ENCODE data around the gene SHCBP1L.

Gene SHCBP1L

DNA sequence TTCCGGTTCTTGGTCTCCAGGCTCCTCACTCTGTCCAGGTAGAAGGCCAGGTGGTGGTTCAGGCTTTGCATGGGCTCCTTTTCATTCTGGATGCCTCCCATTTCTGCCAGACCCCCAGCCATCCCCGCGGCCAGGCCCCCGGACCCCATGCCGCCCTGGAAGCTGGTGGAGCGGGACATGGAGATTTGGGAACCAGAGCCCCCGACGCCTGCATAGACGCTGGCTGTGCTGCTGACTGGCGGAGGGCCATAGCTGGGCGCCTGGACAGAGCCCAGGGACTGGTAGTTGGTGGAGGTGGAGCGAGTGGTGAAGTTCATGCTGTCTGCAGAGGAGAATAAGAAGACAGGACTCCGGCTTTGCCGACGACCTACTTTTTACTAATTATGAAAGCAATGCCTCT is 7.1 kb upstream of the SHCBP1L start:
- Histone ChIP-seq H3K4me3 (ENCODE audit: low read depth in 1 of 2, low read length in 2 of 2) (no peak overlapping the region), H3K27ac (ENCODE audit: low read length) (no peak overlapping the region), H3K9me3 (ENCODE audit: insufficient read depth, low read length, severe bottlenecking) (no peaks in the 10 kb centered on the region), H3K4me2 (ENCODE audit: insufficient read depth, low read length) (no peak overlapping the region), H2AFZ (ENCODE audit: low read depth, low read length) (no peak overlapping the region), H3K9ac (ENCODE audit: low read depth, low read length) (no peak overlapping the region), H3K36me3 (ENCODE audit: insufficient read depth, low read length) (no peaks in the 10 kb centered on the region), H3K27me3 (ENCODE audit: insufficient read depth, low read length, poor library complexity) (no peaks in the 10 kb centered on the region), H3K79me2 (ENCODE audit: insufficient read depth, low read length) (no peaks in the 10 kb centered on the region), H3K4me1 (ENCODE audit: insufficient read depth, low read length) (no peaks in the 10 kb centered on the region), H4K20me1 (ENCODE audit: insufficient read depth, low read length) (no peaks in the 10 kb centered on the region)
- TF ChIP-seq, protein P1, sequence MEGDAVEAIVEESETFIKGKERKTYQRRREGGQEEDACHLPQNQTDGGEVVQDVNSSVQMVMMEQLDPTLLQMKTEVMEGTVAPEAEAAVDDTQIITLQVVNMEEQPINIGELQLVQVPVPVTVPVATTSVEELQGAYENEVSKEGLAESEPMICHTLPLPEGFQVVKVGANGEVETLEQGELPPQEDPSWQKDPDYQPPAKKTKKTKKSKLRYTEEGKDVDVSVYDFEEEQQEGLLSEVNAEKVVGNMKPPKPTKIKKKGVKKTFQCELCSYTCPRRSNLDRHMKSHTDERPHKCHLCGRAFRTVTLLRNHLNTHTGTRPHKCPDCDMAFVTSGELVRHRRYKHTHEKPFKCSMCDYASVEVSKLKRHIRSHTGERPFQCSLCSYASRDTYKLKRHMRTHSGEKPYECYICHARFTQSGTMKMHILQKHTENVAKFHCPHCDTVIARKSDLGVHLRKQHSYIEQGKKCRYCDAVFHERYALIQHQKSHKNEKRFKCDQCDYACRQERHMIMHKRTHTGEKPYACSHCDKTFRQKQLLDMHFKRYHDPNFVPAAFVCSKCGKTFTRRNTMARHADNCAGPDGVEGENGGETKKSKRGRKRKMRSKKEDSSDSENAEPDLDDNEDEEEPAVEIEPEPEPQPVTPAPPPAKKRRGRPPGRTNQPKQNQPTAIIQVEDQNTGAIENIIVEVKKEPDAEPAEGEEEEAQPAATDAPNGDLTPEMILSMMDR (IDR thresholded peaks at IDR 0.05; ENCODE audit: borderline replicate concordance, extremely low read depth, low read length, poor library complexity, severe bottlenecking), result no peak
- TF ChIP-seq EZH2 (IDR thresholded peaks at IDR 0.05; ENCODE audit: borderline replicate concordance, low read depth, low read length, severe bottlenecking), result no peak
- no peak for ATAC-seq (ENCODE audit: insufficient read depth, low read depth)
- DNase-seq, result no peak

DNA sequence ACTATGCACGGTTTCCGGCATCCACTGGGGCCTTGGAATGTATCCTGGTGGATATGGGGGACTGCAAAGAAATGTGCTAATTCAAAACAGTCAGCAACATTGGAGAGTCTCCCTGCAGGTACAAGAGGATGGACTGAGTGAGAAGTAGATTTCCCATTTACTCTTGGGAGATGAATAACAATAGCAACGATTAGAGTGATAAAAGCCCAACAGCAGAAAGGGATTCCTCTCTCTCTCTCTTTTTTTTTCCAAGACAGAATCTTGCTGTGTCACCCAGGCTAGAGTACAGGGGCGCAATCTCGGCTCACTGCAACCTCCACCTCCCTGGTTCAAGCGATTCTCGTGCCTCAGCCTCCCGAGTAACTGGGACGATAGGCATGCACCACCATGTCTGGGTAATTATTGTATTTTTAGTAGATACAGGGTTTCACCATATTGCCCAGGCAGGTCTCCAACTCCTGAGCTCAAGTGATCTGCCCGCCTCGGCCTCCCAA is 5.0 kb upstream of the SHCBP1L start:
- H3K36me3 ChIP-seq (ENCODE audit: insufficient read depth, low read length), result no peaks in the 10 kb centered on the region
- no peaks in the 10 kb centered on the region for H3K27me3 ChIP-seq (ENCODE audit: insufficient read depth, low read length, poor library complexity)
- no peak for ATAC-seq (ENCODE audit: insufficient read depth, low read depth)
- H3K4me2 ChIP-seq (ENCODE audit: insufficient read depth, low read length), result no peak overlapping the region
- no peaks in the 10 kb centered on the region for H3K4me1 ChIP-seq (ENCODE audit: insufficient read depth, low read length)
- no peaks in the 10 kb centered on the region for H3K79me2 ChIP-seq (ENCODE audit: insufficient read depth, low read length)
- no peaks in the 10 kb centered on the region for H4K20me1 ChIP-seq (ENCODE audit: insufficient read depth, low read length)
- no peak overlapping the region for H2AFZ ChIP-seq (ENCODE audit: low read depth, low read length)
- no peak overlapping the region for H3K4me3 ChIP-seq (ENCODE audit: low read depth in 1 of 2, low read length in 2 of 2)
- TF ChIP-seq, protein P1 (IDR thresholded peaks at IDR 0.05; ENCODE audit: borderline replicate concordance, extremely low read depth, low read length, poor library complexity, severe bottlenecking), result no peak
- TF ChIP-seq EZH2 (IDR thresholded peaks at IDR 0.05; ENCODE audit: borderline replicate concordance, low read depth, low read length, severe bottlenecking), result no peak
- DNase-seq, result no peak
- no peaks in the 10 kb centered on the region for H3K9me3 ChIP-seq (ENCODE audit: insufficient read depth, low read length, severe bottlenecking)
- no peak overlapping the region for H3K9ac ChIP-seq (ENCODE audit: low read depth, low read length)
- no peak overlapping the region for H3K27ac ChIP-seq (ENCODE audit: low read length)

DNA sequence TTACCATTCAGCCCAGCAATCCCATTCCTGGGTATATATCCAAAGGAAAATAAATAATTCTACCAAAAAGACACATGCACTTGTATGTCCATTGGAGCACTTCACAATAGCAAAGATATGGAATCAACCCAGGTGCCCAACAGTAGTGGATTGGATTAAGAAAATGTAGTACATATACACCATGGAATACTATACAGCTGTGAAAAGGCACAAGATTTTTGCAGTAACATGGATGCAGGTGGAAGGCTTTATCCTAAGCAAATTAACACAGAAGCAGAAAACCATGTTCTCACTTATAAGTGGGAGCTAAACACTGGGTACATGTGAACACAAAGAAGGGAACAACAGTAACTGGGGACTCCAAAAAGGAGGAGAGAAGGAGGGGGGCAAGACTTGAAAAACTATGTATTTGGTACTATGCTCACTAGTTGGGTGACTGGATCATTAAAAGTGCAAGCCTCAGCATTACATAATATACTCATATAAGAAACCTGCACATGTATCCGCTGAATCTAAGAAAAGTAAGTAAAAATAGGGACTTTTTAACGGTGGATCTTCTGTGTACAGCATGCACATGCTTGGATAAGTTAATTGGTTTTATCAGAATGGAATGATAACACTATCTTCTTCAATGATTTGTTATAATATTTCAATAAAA is 3.9 kb upstream of the SHCBP1L start:
- no peaks in the 10 kb centered on the region for H4K20me1 ChIP-seq (ENCODE audit: insufficient read depth, low read length)
- H3K4me1 ChIP-seq (ENCODE audit: insufficient read depth, low read length), result no peaks in the 10 kb centered on the region
- ATAC-seq (ENCODE audit: insufficient read depth, low read depth) (no peak), DNase-seq (no peak)
- H3K79me2 ChIP-seq (ENCODE audit: insufficient read depth, low read length), result no peaks in the 10 kb centered on the region
- no peak overlapping the region for H3K4me2 ChIP-seq (ENCODE audit: insufficient read depth, low read length)
- H3K4me3 ChIP-seq (ENCODE audit: low read depth in 1 of 2, low read length in 2 of 2), result no peak overlapping the region
- no peak overlapping the region for H3K9ac ChIP-seq (ENCODE audit: low read depth, low read length)
- H3K27ac ChIP-seq (ENCODE audit: low read length), result no peak overlapping the region
- no peak overlapping the region for H2AFZ ChIP-seq (ENCODE audit: low read depth, low read length)
- H3K36me3 ChIP-seq (ENCODE audit: insufficient read depth, low read length), result no peaks in the 10 kb centered on the region
- no peaks in the 10 kb centered on the region for H3K9me3 ChIP-seq (ENCODE audit: insufficient read depth, low read length, severe bottlenecking)
- TF ChIP-seq, protein P1 (IDR thresholded peaks at IDR 0.05; ENCODE audit: borderline replicate concordance, extremely low read depth, low read length, poor library complexity, severe bottlenecking), result no peak
- TF ChIP-seq EZH2 (IDR thresholded peaks at IDR 0.05; ENCODE audit: borderline replicate concordance, low read depth, low read length, severe bottlenecking), result no peak
- no peaks in the 10 kb centered on the region for H3K27me3 ChIP-seq (ENCODE audit: insufficient read depth, low read length, poor library complexity)
